ENCODE measurements around the gene SOWAHC.

Gene SOWAHC

DNA sequence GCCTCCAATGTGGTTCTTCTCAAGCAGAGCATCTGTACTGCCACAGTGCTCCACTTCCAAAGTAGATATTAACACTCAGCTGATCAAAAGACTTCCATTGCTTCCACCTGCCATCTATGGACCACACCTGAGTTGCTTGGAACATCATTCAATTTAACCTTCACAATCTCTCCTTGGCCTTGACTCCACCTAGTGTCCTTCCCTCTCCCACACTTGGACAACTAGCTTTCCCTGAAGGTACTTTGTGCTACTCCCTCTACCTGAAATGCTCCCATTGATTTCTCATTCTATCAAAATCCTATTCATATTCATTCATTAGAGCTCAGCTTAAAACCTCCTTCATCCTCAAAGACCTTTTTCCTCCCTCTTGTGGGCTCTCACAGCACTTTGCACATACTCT, 48.7 kb downstream of the SOWAHC start:
- no peak overlapping the region for H3K4me3 ChIP-seq (ENCODE audit: low read depth, low read length)
- H3K9me3 ChIP-seq (ENCODE audit: control insufficient read depth, insufficient read depth, low read depth, low read length): no peaks in the 10 kb centered on the region
- ChIA-PET POLR2A (interaction anchor here (1.5 kb wide), 1 partner anchor 49 kb away, joined by 7 read pairs; the partner anchor contains the start of genes SEPTIN10 and SOWAHC), CTCF (interaction anchor here (1.1 kb wide), 1 partner anchor 116 kb away, joined by 7 read pairs; no protein-coding TSS in a partner anchor)
- H3K4me1 ChIP-seq (ENCODE audit: control insufficient read depth, insufficient read depth, low read length): peaks cover 8% of the 10 kb centered on the region
- H3K36me3 ChIP-seq (ENCODE audit: control insufficient read depth in 2 of 2, insufficient read depth in 1 of 2, low read length in 2 of 2): no peaks in the 10 kb centered on the region
- H3K27ac ChIP-seq (ENCODE audit: extremely low read depth, low read depth, low read length): no peak overlapping the region
- TF ChIP-seq GFI1B (tag by site-specific recombination; IDR thresholded peaks at IDR 0.05) (no peak), ZNF488 (tag by site-specific recombination; IDR thresholded peaks at IDR 0.05) (no peak), HOXD13 (CRISPR knock-in tag; IDR thresholded peaks at IDR 0.05; ENCODE audit: borderline replicate concordance) (no peak), ZFHX2 (tag by site-specific recombination; conservative IDR thresholded peaks at IDR 0.05) (no peak), OSR2 (tag by site-specific recombination; IDR thresholded peaks at IDR 0.05) (no peak), BCL6B (tag by site-specific recombination; IDR thresholded peaks at IDR 0.05) (no peak)
- TF ChIP-seq, protein P1, sequence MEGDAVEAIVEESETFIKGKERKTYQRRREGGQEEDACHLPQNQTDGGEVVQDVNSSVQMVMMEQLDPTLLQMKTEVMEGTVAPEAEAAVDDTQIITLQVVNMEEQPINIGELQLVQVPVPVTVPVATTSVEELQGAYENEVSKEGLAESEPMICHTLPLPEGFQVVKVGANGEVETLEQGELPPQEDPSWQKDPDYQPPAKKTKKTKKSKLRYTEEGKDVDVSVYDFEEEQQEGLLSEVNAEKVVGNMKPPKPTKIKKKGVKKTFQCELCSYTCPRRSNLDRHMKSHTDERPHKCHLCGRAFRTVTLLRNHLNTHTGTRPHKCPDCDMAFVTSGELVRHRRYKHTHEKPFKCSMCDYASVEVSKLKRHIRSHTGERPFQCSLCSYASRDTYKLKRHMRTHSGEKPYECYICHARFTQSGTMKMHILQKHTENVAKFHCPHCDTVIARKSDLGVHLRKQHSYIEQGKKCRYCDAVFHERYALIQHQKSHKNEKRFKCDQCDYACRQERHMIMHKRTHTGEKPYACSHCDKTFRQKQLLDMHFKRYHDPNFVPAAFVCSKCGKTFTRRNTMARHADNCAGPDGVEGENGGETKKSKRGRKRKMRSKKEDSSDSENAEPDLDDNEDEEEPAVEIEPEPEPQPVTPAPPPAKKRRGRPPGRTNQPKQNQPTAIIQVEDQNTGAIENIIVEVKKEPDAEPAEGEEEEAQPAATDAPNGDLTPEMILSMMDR (tag by site-specific recombination; IDR thresholded peaks at IDR 0.05): peak; percentile 40; the same call in 1 of the 2 replicates

DNA sequence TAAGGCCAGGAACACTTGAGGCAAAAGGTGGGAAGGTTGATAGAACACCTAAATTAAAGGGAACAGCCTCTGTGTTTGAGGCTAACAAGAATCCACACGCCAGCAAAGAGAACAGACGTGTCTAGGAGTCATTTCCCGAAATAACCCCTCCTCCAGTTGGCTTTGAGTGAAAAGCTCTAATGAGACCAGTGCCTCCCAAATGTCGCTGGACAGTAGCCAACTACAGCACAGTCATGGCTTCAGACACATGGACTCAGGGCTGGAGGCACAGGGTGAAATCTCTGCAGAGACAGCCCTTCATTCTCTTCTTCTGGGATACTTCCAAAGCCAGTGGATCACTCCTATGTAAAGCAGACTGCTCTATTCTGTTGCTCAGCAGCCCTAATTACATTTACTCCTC, 49.6 kb downstream of the SOWAHC start:
- no peak overlapping the region for H3K27ac ChIP-seq (ENCODE audit: extremely low read depth, low read depth, low read length)
- no peaks in the 10 kb centered on the region for H3K9me3 ChIP-seq (ENCODE audit: control insufficient read depth, insufficient read depth, low read depth, low read length)
- H3K36me3 ChIP-seq (ENCODE audit: control insufficient read depth in 2 of 2, insufficient read depth in 1 of 2, low read length in 2 of 2): no peaks in the 10 kb centered on the region
- CTCF ChIA-PET: interaction anchor here (1.1 kb wide), 1 partner anchor 117 kb away, joined by 7 read pairs; no protein-coding TSS in a partner anchor
- POLR2A ChIA-PET: interaction anchor here (1.0 to 1.5 kb wide), 2 partner anchors 48 to 50 kb away, joined by 3 to 7 read pairs; partner anchors contain the start of genes SEPTIN10 and SOWAHC
- TF ChIP-seq, protein P2, sequence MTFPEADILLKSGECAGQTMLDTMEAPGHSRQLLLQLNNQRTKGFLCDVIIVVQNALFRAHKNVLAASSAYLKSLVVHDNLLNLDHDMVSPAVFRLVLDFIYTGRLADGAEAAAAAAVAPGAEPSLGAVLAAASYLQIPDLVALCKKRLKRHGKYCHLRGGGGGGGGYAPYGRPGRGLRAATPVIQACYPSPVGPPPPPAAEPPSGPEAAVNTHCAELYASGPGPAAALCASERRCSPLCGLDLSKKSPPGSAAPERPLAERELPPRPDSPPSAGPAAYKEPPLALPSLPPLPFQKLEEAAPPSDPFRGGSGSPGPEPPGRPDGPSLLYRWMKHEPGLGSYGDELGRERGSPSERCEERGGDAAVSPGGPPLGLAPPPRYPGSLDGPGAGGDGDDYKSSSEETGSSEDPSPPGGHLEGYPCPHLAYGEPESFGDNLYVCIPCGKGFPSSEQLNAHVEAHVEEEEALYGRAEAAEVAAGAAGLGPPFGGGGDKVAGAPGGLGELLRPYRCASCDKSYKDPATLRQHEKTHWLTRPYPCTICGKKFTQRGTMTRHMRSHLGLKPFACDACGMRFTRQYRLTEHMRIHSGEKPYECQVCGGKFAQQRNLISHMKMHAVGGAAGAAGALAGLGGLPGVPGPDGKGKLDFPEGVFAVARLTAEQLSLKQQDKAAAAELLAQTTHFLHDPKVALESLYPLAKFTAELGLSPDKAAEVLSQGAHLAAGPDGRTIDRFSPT (tag by site-specific recombination; IDR thresholded peaks at IDR 0.05): no peak
- TF ChIP-seq OSR2 (tag by site-specific recombination; IDR thresholded peaks at IDR 0.05) (no peak), MEIS1 (CRISPR knock-in tag; IDR thresholded peaks at IDR 0.05; ENCODE audit: borderline replicate concordance) (peak; percentile 88)
- peaks cover 8% of the 10 kb centered on the region for H3K4me1 ChIP-seq (ENCODE audit: control insufficient read depth, insufficient read depth, low read length)
- no peak overlapping the region for H3K4me3 ChIP-seq (ENCODE audit: low read depth, low read length)

DNA sequence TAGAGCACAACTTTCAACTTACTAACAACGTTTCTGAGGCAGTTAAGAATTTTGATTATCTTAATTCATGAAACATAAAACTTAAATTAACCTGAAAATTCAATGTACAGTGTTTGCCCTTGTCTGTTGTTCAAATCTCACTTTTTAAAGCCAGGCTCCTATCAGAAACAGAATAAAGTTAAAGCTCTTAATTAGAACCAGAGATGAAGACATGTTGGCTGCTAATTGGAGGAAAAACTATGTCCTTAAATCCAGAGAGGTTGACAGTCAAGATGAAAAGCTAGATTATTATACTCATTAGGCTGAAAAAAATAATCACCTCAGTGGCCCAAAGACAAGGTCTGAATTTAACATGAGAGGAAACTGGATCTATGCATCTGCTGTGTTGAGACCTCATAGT, 52.3 kb downstream of the SOWAHC start:
- POLR2A ChIA-PET: no interaction called here
- Histone ChIP-seq H3K36me3 (ENCODE audit: control insufficient read depth in 2 of 2, insufficient read depth in 1 of 2, low read length in 2 of 2) (no peaks in the 10 kb centered on the region), H3K9me3 (ENCODE audit: control insufficient read depth, insufficient read depth, low read depth, low read length) (no peaks in the 10 kb centered on the region), H3K4me1 (ENCODE audit: control insufficient read depth, insufficient read depth, low read length) (peaks cover 8% of the 10 kb centered on the region), H3K4me3 (ENCODE audit: low read depth, low read length) (no peak overlapping the region), H3K27ac (ENCODE audit: extremely low read depth, low read depth, low read length) (no peak overlapping the region)
- TF ChIP-seq ZNF501 (tag by site-specific recombination; IDR thresholded peaks at IDR 0.05) (no peak), MZF1 (tag by site-specific recombination; IDR thresholded peaks at IDR 0.05; ENCODE audit: borderline replicate concordance) (no peak), ZNF280D (tag by site-specific recombination; IDR thresholded peaks at IDR 0.05) (no peak)
- CTCF ChIA-PET: interaction anchor here (0.8 kb wide), 1 partner anchor 120 kb away, joined by 5 read pairs; no protein-coding TSS in a partner anchor

Measured in HEK293 (cell line).